ENCODE results near the gene XRCC1.
"Not testable (repeated sequence)": the region's sequence is repeated elsewhere in the genome, so short reads cannot be mapped to it uniquely, and the experiment has no call there.

XRCC1 gene

GRCh38 chr19:43575955-43576878 is 890 bp upstream of the XRCC1 start:
- peak in 6 of 56 donors; percentile 21 to 61 (median 32) for DNase-seq

GRCh38 chr19:43574424-43575155 is 737 bp downstream of the XRCC1 start:
- DNase-seq, result peak in 1 of 56 donors; percentile 12

- no peak for DNase-seq
These were observed 3.1 kb downstream of the XRCC1 start for GRCh38 chr19:43572171-43572588.

DNA sequence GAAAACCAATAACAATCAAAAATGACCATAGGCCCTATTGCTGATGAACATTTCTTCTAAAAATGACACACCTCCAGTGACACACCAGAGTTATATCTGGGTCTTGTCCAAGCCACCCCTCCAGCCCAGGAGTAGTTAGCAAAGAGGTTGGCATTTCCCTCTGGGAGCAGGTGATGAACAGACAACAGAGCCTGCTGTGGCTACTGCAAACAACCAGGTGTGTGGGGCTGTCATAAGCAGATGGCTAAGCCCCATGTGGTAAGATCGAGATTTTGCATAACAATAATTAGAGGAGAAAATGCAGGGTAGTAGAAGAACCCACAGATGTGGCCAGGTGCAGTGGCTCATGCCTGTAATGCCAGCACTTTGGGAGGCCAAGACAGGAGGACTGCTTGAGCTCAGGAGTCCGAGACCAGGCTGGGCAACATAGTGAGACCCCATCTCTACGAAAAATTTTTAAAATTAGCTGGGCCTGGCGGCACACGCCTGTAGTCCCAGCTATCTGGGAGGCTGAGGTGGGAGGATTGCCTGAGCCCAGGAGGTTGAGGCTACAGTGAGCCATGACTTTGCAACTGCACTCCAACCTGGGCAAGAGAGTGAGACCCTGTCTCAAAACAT is 5.0 kb downstream of the XRCC1 start:
- DNase-seq, result no peak

DNA sequence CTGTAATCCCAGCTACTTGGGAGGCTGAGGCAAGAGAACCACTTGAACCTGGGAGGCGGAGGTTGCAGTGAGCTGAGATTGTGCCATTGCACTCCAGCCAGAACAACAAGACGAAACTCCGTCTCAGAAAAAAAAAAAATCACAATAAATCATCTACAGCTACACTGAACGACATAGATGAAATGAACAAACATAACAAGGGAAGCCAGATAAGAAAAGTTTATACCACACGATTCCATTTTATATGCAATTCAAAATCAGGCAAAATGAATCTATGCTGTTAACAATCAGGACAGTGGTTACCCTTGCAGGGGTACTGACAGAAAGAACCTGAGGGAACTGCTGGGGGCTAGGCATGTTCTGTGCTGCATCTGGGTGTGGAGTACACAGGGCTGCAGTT is 5.7 kb downstream of the XRCC1 start:
- DNase-seq, result no peak

DNA sequence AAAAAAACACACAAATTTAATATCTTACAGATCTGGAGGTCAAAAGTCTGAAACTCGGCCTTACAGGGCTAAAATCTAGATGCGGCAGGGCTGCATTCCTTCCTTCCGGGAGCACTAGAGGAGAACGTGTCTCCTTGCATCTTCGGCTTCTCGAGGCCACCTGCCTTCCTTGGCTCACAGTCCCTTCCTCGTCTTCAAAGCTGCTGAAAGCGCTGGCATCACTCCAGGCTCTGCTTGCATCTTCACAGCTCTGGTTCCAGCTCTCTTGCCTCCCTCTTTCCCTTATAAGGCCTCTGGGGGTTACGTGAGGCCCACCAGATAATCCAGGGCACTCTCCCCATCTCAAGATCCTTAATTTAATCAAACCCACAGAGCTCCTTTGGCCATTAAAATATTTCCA is 10.5 kb downstream of the XRCC1 start:
- peak in 10 of 56 donors; percentile 2 to 35 (median 12) for DNase-seq

GRCh38 chr19:43563816-43564457 is 11.4 kb downstream of the XRCC1 start:
- DNase-seq, result no peak

DNA sequence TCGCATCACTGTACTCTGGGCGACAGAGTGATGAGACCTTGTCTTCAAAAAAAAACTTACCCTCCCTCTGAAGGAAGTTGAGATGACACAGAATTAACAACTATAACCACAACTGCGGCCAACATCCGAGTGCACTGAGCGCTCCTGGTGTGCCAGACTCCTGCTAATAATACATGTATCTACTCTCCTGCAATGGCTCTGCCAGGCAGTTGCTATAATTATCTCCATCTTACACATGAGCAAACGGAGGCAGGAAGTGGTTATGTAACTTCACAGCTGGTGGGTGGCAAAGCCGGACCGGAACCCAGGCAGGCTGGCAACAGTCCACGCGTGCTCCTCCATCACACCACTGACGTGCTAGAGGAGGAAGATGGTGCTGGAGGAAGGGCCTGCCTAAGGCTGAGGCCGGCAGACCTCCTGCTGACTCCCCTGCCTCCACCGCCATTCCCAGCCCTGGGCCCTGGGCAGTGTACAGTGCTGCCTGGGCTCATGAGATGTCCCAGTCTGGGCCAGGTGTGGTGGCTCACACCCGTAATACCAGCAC is 12.6 kb downstream of the XRCC1 start:
- peak in 53 of 56 donors; percentile 10 to 88 (median 63) for DNase-seq

DNA sequence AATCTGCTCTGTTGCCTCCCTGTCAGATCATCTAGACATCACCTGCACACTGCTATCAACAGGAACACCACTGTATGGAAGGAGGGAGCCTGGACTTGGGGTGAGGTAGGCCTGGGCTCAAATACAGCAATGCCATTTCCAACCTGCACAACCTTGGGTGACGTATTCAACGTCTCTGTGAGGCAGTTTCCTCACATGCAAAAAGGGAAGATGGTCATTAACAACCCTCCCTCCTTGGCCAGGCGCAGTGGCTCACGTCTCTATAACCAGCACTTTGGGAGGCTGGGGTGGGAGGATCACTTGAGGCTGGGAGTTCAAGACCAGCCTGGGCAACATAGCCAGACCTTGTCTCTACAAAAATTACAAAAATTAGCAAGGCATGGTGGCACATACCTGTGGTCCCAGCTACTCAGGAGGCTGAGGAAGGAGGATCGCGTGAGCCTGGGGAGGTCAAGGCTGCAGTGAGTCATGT is 13.1 kb downstream of the XRCC1 start:
- no peak for DNase-seq

DNA sequence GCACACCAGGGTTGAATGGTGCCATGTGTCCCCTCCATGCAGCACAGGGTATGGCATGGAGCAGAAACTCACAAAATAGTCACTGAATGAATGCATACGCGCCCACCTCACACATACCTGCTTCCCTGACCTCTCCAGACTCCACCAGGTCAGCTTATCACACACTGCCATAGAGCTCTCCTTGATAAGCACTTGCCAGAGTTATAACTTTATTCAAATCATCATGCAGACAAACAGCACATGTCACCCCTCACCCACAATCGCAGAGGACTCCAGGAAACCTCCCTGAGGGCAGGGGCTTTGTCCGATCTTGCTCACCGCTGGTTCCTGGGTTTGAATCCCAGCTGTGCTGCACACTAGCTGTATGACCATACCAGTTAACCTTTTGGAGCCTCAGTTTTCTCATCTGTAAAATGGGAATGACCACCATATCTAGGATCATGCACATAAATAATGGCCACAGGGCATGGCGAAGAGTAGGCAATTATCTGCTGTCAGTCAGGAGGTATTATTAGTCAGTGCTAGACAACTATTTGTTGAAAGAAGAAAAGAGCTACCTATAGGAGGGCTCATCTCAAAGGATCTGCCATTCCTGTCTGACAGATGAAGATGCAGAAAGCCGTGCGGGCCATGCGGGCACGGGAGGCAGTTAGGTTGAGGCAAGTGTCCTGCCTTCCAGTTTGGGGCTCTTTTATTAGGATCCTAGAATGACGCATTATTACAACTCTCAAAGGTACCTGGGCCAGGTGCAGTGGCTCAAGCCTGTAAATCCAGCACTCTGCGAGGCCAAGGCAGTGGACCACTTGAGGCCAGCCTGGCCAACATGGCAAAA is 14.0 kb downstream of the XRCC1 start:
- DNase-seq, result no peak

DNA sequence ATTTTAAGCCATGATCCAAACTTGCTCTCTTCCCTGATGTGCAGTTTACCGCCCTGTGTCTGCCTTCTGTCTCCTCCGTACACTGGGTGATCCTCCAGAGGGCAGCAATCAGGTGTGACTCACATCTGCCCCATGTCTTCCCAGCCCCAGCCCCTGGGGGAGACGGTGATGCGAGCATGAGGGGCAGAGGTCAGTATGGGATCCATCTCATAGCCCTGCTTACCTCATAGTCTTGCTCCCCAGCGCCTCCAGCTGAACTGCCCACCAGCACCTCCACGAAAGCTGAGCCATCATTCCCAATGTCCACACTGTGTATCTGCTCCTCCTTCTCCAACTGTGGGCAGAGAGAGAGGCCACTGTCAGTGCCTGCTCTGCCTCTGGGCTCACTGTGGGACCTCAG is 14.6 kb downstream of the XRCC1 start:
- peak in 1 of 56 donors; percentile 7 for DNase-seq

GRCh38 chr19:43555185-43555770 is 20.0 kb downstream of the XRCC1 start:
- peak in 53 of 56 donors; percentile 5 to 84 (median 50) for DNase-seq

- DNase-seq, result no peak
These were observed 20.9 kb downstream of the XRCC1 start for GRCh38 chr19:43554317-43554895.

DNA sequence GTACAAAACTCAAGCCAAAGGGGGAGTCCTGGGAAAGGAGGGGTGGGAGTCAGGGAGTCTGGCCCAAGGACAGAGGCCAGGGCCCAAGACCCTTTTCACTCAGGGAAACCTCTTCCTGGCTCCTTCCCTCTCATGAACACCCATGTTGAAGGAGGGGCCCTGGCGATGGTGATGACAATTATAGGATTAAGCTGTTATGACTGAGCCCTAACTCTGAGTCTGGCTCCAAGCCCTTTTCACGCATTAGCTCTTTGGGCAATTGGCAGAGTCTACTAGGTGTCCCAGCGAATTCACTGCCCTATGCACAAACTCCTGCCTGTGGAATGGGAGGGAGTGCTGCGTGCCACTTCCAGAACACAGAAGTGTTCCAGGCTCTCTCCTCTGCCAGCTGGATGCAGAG is 21.7 kb downstream of the XRCC1 start:
- DNase-seq, result no peak

DNA sequence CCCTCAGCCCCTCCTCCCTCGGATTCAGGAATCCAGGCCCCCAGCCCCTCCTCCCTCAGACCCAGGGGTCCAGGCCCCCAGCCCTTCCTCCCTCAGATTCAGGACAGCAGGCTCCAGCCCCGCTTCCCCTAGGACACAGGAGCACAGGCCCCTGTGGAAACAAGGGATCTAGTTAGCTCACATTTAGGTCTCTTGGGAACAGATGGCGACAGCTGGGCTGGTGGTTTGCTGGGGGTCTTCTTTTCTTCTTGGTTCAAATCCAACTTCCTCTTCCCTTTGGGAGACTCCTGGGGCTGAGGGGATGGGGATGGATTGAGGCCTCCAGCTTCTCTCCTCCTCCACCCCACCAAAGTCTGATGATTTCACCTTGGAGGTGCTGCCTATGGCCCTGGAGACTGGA is 22.7 kb downstream of the XRCC1 start:
- no peak for DNase-seq

DNA sequence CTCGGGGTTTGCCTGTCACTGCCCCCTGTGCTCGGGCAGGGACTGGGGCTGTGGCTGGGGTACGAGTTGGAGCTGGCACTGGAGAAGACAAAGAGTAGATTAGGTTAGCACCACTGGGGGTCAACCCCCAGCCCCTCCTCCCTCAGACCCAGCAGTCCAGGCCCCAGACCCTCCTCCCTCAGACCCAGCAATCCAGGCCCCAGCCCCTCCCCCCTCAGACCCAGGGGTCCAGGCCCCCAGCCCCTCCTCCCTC is 23.2 kb downstream of the XRCC1 start:
- DNase-seq, result no peak

DNA sequence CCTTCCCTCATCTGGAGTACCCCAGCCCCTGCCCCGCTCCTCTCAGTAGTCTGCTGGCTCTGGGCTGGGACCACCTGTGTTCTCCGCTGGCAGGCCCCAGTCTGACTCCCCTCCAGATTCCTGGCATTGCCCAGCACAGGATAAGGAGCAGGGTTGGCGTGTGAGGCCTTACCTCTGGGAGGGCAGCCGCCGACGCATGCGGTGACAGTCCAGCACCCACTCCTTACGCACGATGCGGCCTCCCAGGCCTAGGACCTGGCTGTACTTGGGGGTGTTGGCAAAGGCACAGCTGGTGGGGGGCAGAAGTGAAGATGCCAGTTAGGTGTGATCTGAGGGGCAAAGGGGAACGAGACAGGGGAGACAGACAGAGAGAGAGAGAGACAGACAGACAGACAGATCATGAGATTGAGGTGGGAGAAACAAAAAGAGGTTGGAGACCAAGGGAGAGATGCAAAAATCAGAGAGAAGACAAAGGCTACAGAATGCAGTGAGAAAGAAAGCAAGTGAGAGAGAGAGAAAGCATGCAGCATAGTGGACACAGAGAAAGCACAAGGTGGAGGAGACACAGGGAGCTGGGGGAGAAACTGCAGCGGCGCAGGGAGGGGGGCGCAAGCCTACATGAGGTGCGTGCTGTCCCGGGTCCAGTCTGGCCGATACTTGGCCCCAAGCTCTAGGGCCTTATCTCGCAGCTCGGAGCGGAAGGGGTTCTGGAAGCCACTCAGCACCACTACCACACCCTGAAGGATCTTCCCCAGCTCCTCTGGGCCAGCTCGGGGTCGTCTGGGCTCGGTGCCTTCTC is 23.7 kb downstream of the XRCC1 start:
- no peak for DNase-seq

DNA sequence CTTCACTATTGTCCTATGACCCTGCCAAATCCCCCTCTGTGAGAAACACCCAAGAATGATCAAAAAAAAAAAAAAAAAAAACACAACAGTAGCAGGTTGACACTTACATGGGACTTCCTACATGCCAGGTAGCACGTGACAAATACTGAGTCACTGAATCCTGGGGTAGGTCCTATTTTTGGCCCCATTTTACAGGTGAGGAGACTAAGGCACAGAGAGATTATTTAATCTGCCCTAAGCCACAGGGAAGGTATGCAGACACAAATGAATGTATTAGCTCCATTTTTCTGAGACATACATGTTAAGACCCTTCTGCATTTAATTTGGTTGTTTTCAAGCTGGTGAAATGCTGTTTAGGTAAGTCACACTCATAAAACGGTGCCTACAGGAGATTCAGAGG is 26.6 kb downstream of the XRCC1 start:
- DNase-seq, result no peak

- not testable (repeated sequence) for DNase-seq
These were observed 27.4 kb downstream of the XRCC1 start for GRCh38 chr19:43547926-43548325.

Measured in amygdala (tissue), 56 donors.